GM23248 (cell line): ENCODE measurements around the gene GOLPH3. TPM values are rescaled to one million over a fixed set of nuclear protein-coding genes. Genes with fewer than 3 reads are reported as not detected.

Experiments used
- DNase-seq: peaks from one replicate; pipeline ENCODE4 v3.0.0-alpha.2; 2015
- H2AFZ ChIP-seq: fragments of 200-600 bp; sonication (generic); 2 replicates; pipeline ENCODE4 v1.6.1; 2016; ENCODE audit warnings: antibody characterized with exemption
- H3F3A ChIP-seq: fragments of 200-600 bp; sonication (generic); 2 replicates; pipeline ENCODE4 v1.6.1; 2016; ENCODE audit warnings: mild to moderate bottlenecking, antibody characterized with exemption, mixed run types; ENCODE audit not compliant: insufficient read depth
- H3K27ac ChIP-seq: fragments of 200-600 bp; sonication (generic); 2 replicates; pipeline ENCODE4 v1.5.1; 2016; ENCODE audit warnings: mild to moderate bottlenecking
- H3K27me3 ChIP-seq: fragments of 200-600 bp; sonication (generic); replicated peaks from 2 replicates; pipeline ENCODE4 v1.6.1; 2016; ENCODE audit warnings: mild to moderate bottlenecking; ENCODE audit not compliant: insufficient read depth
- H3K36me3 ChIP-seq: fragments of 200-600 bp; sonication (generic); 2 replicates; pipeline ENCODE4 v1.6.1; 2016; ENCODE audit warnings: low read depth, mild to moderate bottlenecking
- H3K4me1 ChIP-seq: fragments of 200-600 bp; sonication (generic); 2 replicates; pipeline ENCODE4 v1.6.1; 2016; ENCODE audit warnings: mild to moderate bottlenecking; ENCODE audit not compliant: insufficient read depth
- H3K4me2 ChIP-seq: fragments of 200-600 bp; sonication (generic); one replicate; pipeline ENCODE4 v1.6.1; 2016; ENCODE audit warnings: mild to moderate bottlenecking; ENCODE audit not compliant: unreplicated experiment
- H3K4me3 ChIP-seq: fragments of 200-600 bp; sonication (generic); 2 replicates; pipeline ENCODE4 v1.5.1; 2016; ENCODE audit warnings: mild to moderate bottlenecking
- H3K79me2 ChIP-seq: fragments of 200-600 bp; sonication (generic); 2 replicates; pipeline ENCODE4 v1.6.1; 2016; ENCODE audit warnings: mild to moderate bottlenecking; ENCODE audit not compliant: insufficient read depth
- H3K9ac ChIP-seq: fragments of 200-600 bp; sonication (generic); 2 replicates; pipeline ENCODE4 v1.6.1; 2016; ENCODE audit warnings: mild to moderate bottlenecking
- H3K9me2 ChIP-seq: fragments of 200-600 bp; sonication (generic); 2 replicates; pipeline ENCODE4 v1.6.1; 2016; ENCODE audit warnings: mixed run types, mild to moderate bottlenecking, moderate library complexity; ENCODE audit not compliant: insufficient read depth
- H3K9me3 ChIP-seq: fragments of 200-600 bp; sonication (generic); one replicate; pipeline ENCODE4 v1.6.1; 2017; ENCODE audit warnings: low read depth
- H4K20me1 ChIP-seq: fragments of 200-600 bp; sonication (generic); 2 replicates; pipeline ENCODE4 v1.6.0; 2016; ENCODE audit not compliant: insufficient read depth
- EZH2 ChIP-seq: fragments of 200-600 bp; sonication (generic); IDR thresholded peaks from 2 replicates; pipeline ENCODE4 v1.6.1; 2018; ENCODE audit warnings: antibody characterized with exemption, mild to moderate bottlenecking; ENCODE audit not compliant: insufficient read depth, poor library complexity, severe bottlenecking
- EZH2phosphoT487 ChIP-seq: fragments of 200-600 bp; sonication (generic); IDR thresholded peaks from 2 replicates; pipeline ENCODE4 v1.6.1; 2018; ENCODE audit warnings: antibody characterized with exemption, moderate library complexity, mild to moderate bottlenecking, low read depth; ENCODE audit not compliant: insufficient read depth
- WGBS, 2 experiments: methylation state at CpG; one replicate each; pipeline ENCODE4 v1.1.6; 2015 to 2017; ENCODE audit warnings: low lambda C conversion rate in 2 of 2, low coverage in 1 of 2; ENCODE audit errors: missing lambda C conversion rate in 2 of 2; 5-methylcytosine and 5-hydroxymethylcytosine counted together
- in situ Hi-C: fragments of 300-500 bp; cut with MboI; formaldehyde crosslinking; loops from 2 replicates; pipeline ENCODE4 v1.15.0; 2020
- polyA plus RNA-seq: library from polyadenylated mRNA; unstranded; fragments of >200 nt; fragmentation: Nextera tagmentation; extraction: Ambion mirVana; gene quantifications from 2 replicates; pipeline ENCODE4 v1.2.1, GENCODE V29; 2016
- total RNA-seq: library from RNA; depleted of rRNA; stranded (reverse); fragments of >200 nt; shearing (Covaris generic); gene quantifications from 2 replicates; pipeline ENCODE4 v1.2.3, GENCODE V29; 2014

The GOLPH3 gene
- total and polyA plus RNA-seq, 2 experiments from 2014 or later = 102 to 120 TPM

- WGBS, 2 experiments = 73 to 80% methylated on average over 2 of the region's 2 CpGs
- Histone ChIP-seq H3K9me3 (no peaks in the 10 kb centered on the region), H3K9ac (no peak overlapping the region), H3F3A (peaks cover 24% of the 10 kb centered on the region), H3K9me2 (no peaks in the 10 kb centered on the region), H2AFZ (no peak overlapping the region), H3K4me1 (peaks cover 34% of the 10 kb centered on the region), H3K4me3 (no peak overlapping the region), H3K79me2 (peaks cover 100% of the 10 kb centered on the region), H3K4me2 (no peak overlapping the region), H3K36me3 (no peaks in the 10 kb centered on the region), H4K20me1 (peaks cover 40% of the 10 kb centered on the region), H3K27ac (no peak overlapping the region), H3K27me3 (no peaks in the 10 kb centered on the region)
- DNase-seq = no peak
- in situ Hi-C loops = no loop called here
- TF ChIP-seq EZH2phosphoT487 (no peak), EZH2 (no peak)
Measured at GRCh38 chr5:32155211-32155610, 18.9 kb downstream of the GOLPH3 start.

GRCh38 chr5:32153723-32154122, 20.4 kb downstream of the GOLPH3 start:
- TF ChIP-seq EZH2 (no peak), EZH2phosphoT487 (no peak)
- peaks cover 37% of the 10 kb centered on the region for H4K20me1 ChIP-seq
- H3K27me3 ChIP-seq = no peaks in the 10 kb centered on the region
- in situ Hi-C loops = no loop called here
- DNase-seq = peak; percentile 20
- H3K36me3 ChIP-seq = no peaks in the 10 kb centered on the region
- no peaks in the 10 kb centered on the region for H3K9me2 ChIP-seq
- H3F3A ChIP-seq = peaks cover 12% of the 10 kb centered on the region
- no peaks in the 10 kb centered on the region for H3K9me3 ChIP-seq
- no peak overlapping the region for H3K4me2 ChIP-seq
- peaks cover 100% of the 10 kb centered on the region for H3K79me2 ChIP-seq
- H3K27ac ChIP-seq = no peak overlapping the region
- H2AFZ ChIP-seq = no peak overlapping the region
- WGBS, 2 experiments = 62 to 65% methylated on average over 3 of the region's 3 CpGs
- H3K4me1 ChIP-seq = peaks cover 32% of the 10 kb centered on the region; the same call in 1 of the 2 replicates
- no peak overlapping the region for H3K9ac ChIP-seq
- no peak overlapping the region for H3K4me3 ChIP-seq

- Histone ChIP-seq H3K27ac (no peak overlapping the region), H3K27me3 (no peaks in the 10 kb centered on the region), H3K9me2 (no peaks in the 10 kb centered on the region), H2AFZ (no peak overlapping the region), H3K79me2 (peaks cover 100% of the 10 kb centered on the region), H3K4me1 (peaks cover 39% of the 10 kb centered on the region), H3K9me3 (no peaks in the 10 kb centered on the region), H4K20me1 (peaks cover 36% of the 10 kb centered on the region), H3K9ac (no peak overlapping the region), H3K4me3 (no peak overlapping the region), H3F3A (peaks cover 5% of the 10 kb centered on the region; the same call in 1 of the 2 replicates), H3K4me2 (no peak overlapping the region), H3K36me3 (no peaks in the 10 kb centered on the region)
- DNase-seq = no peak
- in situ Hi-C loops = no loop called here
- 89 to 91% methylated on average over 6 of the region's 6 CpGs for WGBS, 2 experiments
- TF ChIP-seq EZH2 = no peak
Measured at GRCh38 chr5:32151198-32151597, 22.9 kb downstream of the GOLPH3 start.

GRCh38 chr5:32150366-32150765, 23.8 kb downstream of the GOLPH3 start:
- H3K9me3 ChIP-seq = no peaks in the 10 kb centered on the region
- WGBS, 2 experiments = 32 to 39% methylated on average over 1 of the region's 1 CpG
- no peak overlapping the region for H3K4me3 ChIP-seq
- H4K20me1 ChIP-seq = peaks cover 44% of the 10 kb centered on the region
- no peak overlapping the region for H3K9ac ChIP-seq
- H3K4me1 ChIP-seq = peaks cover 39% of the 10 kb centered on the region
- TF ChIP-seq EZH2phosphoT487 (no peak), EZH2 (no peak)
- peaks cover 100% of the 10 kb centered on the region for H3K79me2 ChIP-seq
- H3F3A ChIP-seq = peaks cover 5% of the 10 kb centered on the region; the same call in 1 of the 2 replicates
- no peak for DNase-seq
- no peaks in the 10 kb centered on the region for H3K27me3 ChIP-seq
- no peaks in the 10 kb centered on the region for H3K9me2 ChIP-seq
- H3K27ac ChIP-seq = peak overlapping the region; percentile 15; the same call in 1 of the 2 replicates
- no peak overlapping the region for H2AFZ ChIP-seq
- H3K4me2 ChIP-seq = peak overlapping the region; percentile 7
- in situ Hi-C loops = no loop called here
- H3K36me3 ChIP-seq = no peaks in the 10 kb centered on the region

- H3K4me1 ChIP-seq = peaks cover 40% of the 10 kb centered on the region
- no peak overlapping the region for H3K9ac ChIP-seq
- H3K4me3 ChIP-seq = no peak overlapping the region
- H2AFZ ChIP-seq = no peak overlapping the region
- in situ Hi-C loops = no loop called here
- no peaks in the 10 kb centered on the region for H3K27me3 ChIP-seq
- H3K79me2 ChIP-seq = peaks cover 97% of the 10 kb centered on the region
- no peak overlapping the region for H3K27ac ChIP-seq
- 94 to 95% methylated on average over 4 of the region's 4 CpGs for WGBS, 2 experiments
- H3K4me2 ChIP-seq = no peak overlapping the region
- DNase-seq = no peak
- peaks cover 12% of the 10 kb centered on the region for H3F3A ChIP-seq
- H3K9me3 ChIP-seq = no peaks in the 10 kb centered on the region
- H3K36me3 ChIP-seq = no peaks in the 10 kb centered on the region
- TF ChIP-seq EZH2 (no peak), EZH2phosphoT487 (no peak)
- H3K9me2 ChIP-seq = no peaks in the 10 kb centered on the region
- peaks cover 42% of the 10 kb centered on the region for H4K20me1 ChIP-seq
Measured at GRCh38 chr5:32147959-32148358, 26.2 kb downstream of the GOLPH3 start.
